Measurements from ENCODE around the gene DYRK1B. TPM values are rescaled to one million over a fixed set of nuclear protein-coding genes. Genes with fewer than 3 reads are reported as not detected.

DYRK1B gene
- total RNA-seq, 1 donor from 2014 or later: 15.5 TPM

DNA sequence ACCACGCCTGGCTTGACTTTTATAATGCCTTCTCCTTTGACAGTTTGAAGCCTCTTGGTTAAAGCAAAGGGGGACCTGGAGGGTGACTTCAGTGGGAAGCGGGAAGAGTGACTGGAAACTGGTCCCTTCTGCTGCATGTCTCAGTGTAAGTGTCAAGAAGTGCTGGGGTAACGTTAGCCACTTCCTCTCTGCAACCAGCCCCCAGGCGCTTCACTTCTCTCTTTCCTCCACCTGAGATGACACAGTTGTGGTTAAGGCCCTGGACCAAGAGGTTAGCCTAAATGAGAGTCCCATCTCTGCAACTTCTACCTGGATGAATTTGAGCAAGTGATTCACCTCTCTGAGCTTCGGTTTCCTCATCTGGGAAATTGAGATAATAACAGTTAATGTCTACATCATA lies 39.0 kb downstream of the DYRK1B start:
- no peak for DNase-seq (ENCODE audit: low read depth)
- TF ChIP-seq, protein P1, sequence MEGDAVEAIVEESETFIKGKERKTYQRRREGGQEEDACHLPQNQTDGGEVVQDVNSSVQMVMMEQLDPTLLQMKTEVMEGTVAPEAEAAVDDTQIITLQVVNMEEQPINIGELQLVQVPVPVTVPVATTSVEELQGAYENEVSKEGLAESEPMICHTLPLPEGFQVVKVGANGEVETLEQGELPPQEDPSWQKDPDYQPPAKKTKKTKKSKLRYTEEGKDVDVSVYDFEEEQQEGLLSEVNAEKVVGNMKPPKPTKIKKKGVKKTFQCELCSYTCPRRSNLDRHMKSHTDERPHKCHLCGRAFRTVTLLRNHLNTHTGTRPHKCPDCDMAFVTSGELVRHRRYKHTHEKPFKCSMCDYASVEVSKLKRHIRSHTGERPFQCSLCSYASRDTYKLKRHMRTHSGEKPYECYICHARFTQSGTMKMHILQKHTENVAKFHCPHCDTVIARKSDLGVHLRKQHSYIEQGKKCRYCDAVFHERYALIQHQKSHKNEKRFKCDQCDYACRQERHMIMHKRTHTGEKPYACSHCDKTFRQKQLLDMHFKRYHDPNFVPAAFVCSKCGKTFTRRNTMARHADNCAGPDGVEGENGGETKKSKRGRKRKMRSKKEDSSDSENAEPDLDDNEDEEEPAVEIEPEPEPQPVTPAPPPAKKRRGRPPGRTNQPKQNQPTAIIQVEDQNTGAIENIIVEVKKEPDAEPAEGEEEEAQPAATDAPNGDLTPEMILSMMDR (conservative IDR thresholded peaks at IDR 0.05; ENCODE audit: low read depth, low read length): no peak
- no peak overlapping the region for H3K4me3 ChIP-seq (ENCODE audit: low read depth, low read length)

DNA sequence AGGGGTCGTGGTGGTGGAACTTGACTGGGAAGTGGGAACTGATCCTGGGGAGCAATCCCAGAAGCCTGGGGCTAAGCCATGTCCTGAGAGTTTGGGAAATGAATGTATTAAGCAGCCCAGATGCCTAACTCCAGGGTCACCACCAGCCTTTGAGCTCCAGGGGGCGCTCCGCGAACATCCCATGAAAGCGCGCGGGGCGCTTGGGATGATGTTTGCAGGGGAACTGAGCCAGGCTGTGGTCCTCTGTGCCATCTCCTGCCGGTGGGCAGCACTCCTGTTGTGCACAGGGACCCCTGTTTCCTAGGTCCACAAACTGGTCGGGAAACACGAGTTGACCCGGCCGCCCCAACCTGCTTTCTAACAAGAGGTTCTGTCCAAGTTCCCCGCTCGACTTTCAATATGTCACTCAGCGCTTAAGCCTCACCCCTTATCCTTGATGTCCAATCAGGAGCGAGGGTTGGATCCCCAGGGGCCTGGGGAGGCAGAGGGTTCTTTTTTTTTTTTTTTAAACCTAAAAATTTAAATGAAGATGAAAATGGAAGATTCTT lies 40.9 kb downstream of the DYRK1B start:
- peak overlapping the region; percentile 39 for H3K4me3 ChIP-seq (ENCODE audit: low read depth, low read length)
- DNase-seq (ENCODE audit: low read depth): peak; percentile 12
- TF ChIP-seq, protein P1 (conservative IDR thresholded peaks at IDR 0.05; ENCODE audit: low read depth, low read length): peak; percentile 95

DNA sequence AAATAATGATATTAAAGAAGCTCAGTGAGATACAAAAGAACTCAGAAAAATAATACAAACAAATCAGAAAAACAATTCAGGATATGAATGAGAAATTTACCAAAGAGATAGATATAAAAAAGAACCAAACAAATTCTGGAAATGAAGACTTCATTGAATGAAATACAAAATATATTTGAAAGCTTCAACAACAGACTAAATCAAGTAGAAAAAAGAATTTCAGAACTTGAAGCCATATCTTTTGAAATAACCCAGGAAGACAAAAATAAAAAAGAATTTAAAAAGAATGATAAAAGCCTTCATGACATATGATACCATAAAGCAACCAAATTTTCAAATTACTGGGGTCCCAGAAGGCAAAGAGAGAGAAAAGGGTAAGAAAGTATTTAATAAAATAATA lies 45.7 kb downstream of the DYRK1B start:
- TF ChIP-seq, protein P1 (conservative IDR thresholded peaks at IDR 0.05; ENCODE audit: low read depth, low read length): no peak
- no peak overlapping the region for H3K4me3 ChIP-seq (ENCODE audit: low read depth, low read length)
- DNase-seq (ENCODE audit: low read depth): no peak

DNA sequence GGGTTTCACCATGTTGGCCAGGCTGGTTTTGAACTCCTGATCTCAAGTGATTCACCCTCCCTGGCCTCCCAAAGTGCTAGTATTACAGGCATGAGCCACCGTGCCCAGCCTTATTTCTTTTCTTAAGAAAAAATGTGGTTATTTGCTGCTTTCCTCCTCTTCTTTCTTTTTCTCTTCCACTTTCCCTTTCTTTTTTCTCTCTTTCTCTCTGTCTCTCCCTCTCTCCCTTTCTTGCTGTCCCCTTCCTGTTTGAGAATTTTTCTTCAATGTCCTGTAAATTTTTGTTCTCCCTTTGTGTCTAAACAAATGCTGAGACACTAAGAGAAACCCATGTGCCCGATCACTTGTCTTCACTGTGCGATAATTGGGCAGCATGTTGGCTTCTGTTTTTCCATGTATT lies 53.1 kb downstream of the DYRK1B start:
- TF ChIP-seq, protein P1 (conservative IDR thresholded peaks at IDR 0.05; ENCODE audit: low read depth, low read length): no peak
- no peak overlapping the region for H3K4me3 ChIP-seq (ENCODE audit: low read depth, low read length)
- no peak for DNase-seq (ENCODE audit: low read depth)

DNA sequence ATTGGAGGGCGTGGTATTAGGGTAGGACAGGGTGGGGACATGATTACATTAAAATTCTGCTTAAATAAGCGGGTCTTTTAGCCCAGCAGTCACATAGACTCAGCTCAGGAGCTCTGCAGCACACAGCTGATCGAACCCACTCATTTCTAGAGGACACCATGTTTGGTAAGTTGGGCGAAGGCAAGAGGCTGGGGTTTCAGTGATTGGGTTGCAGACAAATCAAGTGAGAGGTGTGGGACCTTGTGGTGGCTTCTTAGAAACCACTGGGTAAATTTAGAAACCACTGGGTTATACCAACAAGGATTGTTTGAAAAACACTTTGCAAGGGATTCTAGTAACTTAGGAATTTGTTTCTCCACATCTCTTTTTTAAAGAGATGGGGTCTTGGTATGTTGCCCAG lies 55.2 kb downstream of the DYRK1B start, which contains the start of gene LEUTX:
Gene LEUTX, plus strand, starts transcription at position 92 of the 400 bp plus-strand sequence. Its CDS starts 67 bp downstream, at position 159.
- TF ChIP-seq, protein P1 (conservative IDR thresholded peaks at IDR 0.05; ENCODE audit: low read depth, low read length): no peak
- DNase-seq (ENCODE audit: low read depth): no peak
- no peak within 1 kb of the TSS for H3K4me3 ChIP-seq (ENCODE audit: low read depth, low read length)

Other genes starting within 250 kb of the DYRK1B start
- gene LGALS13, start 231.6 kb downstream of the DYRK1B start, total RNA-seq: not detected in 2 replicates
- not detected in 2 replicates for gene LGALS16, start 178.2 kb downstream of the DYRK1B start, total RNA-seq
- gene LGALS14, start 129.7 kb downstream of the DYRK1B start, total RNA-seq: not detected in 2 replicates
- gene CLC, start 96.1 kb downstream of the DYRK1B start, total RNA-seq: not detected in 2 replicates
- gene LEUTX, start 55.3 kb downstream of the DYRK1B start, total RNA-seq: not detected in 2 replicates
- gene FBL, start 12.2 kb upstream of the DYRK1B start, total RNA-seq: 187 and 237 TPM in 2 replicates
- gene FCGBP, start 100.5 kb upstream of the DYRK1B start, total RNA-seq: 0.07 and 0.17 TPM in 2 replicates
- gene PSMC4, start 137.0 kb upstream of the DYRK1B start, total RNA-seq: 126 and 199 TPM in 2 replicates
- 0.17 and 0.87 TPM in 2 replicates for gene ZNF546, start 162.9 kb upstream of the DYRK1B start, total RNA-seq
- gene ZNF780B, start 222.1 kb upstream of the DYRK1B start, total RNA-seq: 5.6 and 21.4 TPM in 2 replicates